Measurements from ENCODE around the gene IRAG1.
A peak's percentile ranks its signal among the peaks of the same experiment; 100 is the strongest.

The IRAG1 gene

GRCh38 chr11:10666556-10667520, 26.7 kb downstream of the IRAG1 start:
- no peak for DNase-seq (ENCODE audit: low spot score)

- no peak for DNase-seq (ENCODE audit: low spot score)
Measured at GRCh38 chr11:10664496-10664895, 29.1 kb downstream of the IRAG1 start.

GRCh38 chr11:10663990-10664389, 29.6 kb downstream of the IRAG1 start:
- DNase-seq (ENCODE audit: low spot score), result no peak

- DNase-seq (ENCODE audit: low spot score), result no peak
Measured at GRCh38 chr11:10663365-10663764, 30.2 kb downstream of the IRAG1 start.

GRCh38 chr11:10660323-10660722, 33.2 kb downstream of the IRAG1 start:
- no peak for DNase-seq (ENCODE audit: low spot score)

- no peak for DNase-seq (ENCODE audit: low spot score)
Measured at GRCh38 chr11:10659339-10660216, 34.0 kb downstream of the IRAG1 start.

- DNase-seq (ENCODE audit: low spot score), result no peak
Measured at GRCh38 chr11:10658621-10659338, 34.8 kb downstream of the IRAG1 start.

- no peak for DNase-seq (ENCODE audit: low spot score)
Measured at GRCh38 chr11:10657308-10658271, 36.0 kb downstream of the IRAG1 start.

GRCh38 chr11:10655943-10656576, 37.5 kb downstream of the IRAG1 start:
- no peak for DNase-seq (ENCODE audit: low spot score)

- DNase-seq (ENCODE audit: low spot score), result no peak
Measured at GRCh38 chr11:10655227-10655626, 38.3 kb downstream of the IRAG1 start.

GRCh38 chr11:10654811-10655150, 38.8 kb downstream of the IRAG1 start:
- DNase-seq (ENCODE audit: low spot score), result no peak

- peak; percentile 70 for DNase-seq (ENCODE audit: low spot score)
Measured at GRCh38 chr11:10653946-10654810, 39.4 kb downstream of the IRAG1 start.

- DNase-seq (ENCODE audit: low spot score), result no peak
Measured at GRCh38 chr11:10653261-10653660, 40.3 kb downstream of the IRAG1 start.

- DNase-seq (ENCODE audit: low spot score), result no peak
Measured at GRCh38 chr11:10651656-10652361, 41.7 kb downstream of the IRAG1 start.

- DNase-seq (ENCODE audit: low spot score), result no peak
Measured at GRCh38 chr11:10650630-10651029, 42.9 kb downstream of the IRAG1 start.

- DNase-seq (ENCODE audit: low spot score), result no peak
Measured at GRCh38 chr11:10650166-10650565, 43.4 kb downstream of the IRAG1 start.

GRCh38 chr11:10648871-10649270, 44.7 kb downstream of the IRAG1 start:
- DNase-seq (ENCODE audit: low spot score), result no peak

GRCh38 chr11:10646681-10647355, 46.7 kb downstream of the IRAG1 start:
- DNase-seq (ENCODE audit: low spot score), result no peak
